HepG2 (cell line): Measurements from ENCODE around the gene PCGF2. TPM values are rescaled to one million over a fixed set of nuclear protein-coding genes. Genes with fewer than 3 reads are reported as not detected.

Experiments
- AKNA ChIP-seq: sonication (generic); formaldehyde crosslinking; IDR thresholded peaks from 2 replicates; pipeline ENCODE4 v1.4.0; 2020; ENCODE audit warnings: missing genetic modification reagents, borderline replicate concordance
- BCLAF1 ChIP-seq: fragments of 450-650 bp; IDR thresholded peaks from 2 replicates; pipeline ENCODE4 v1.6.1; 2017; ENCODE audit warnings: mild to moderate bottlenecking
- CBX2 ChIP-seq, 2 experiments: fragments of 200-600 bp in 1 of 2; sonication (generic); formaldehyde crosslinking in 1 of 2; IDR thresholded peaks; 2 replicates each; pipeline versions ENCODE4 v1.7.0 to v1.8.1; 2018 to 2022; ENCODE audit warnings: low read depth in 2 of 2, low read length in 1 of 2, mild to moderate bottlenecking in 1 of 2, missing genetic modification reagents in 1 of 2
- HMG20B ChIP-seq: conservative IDR thresholded peaks from 2 replicates; pipeline ENCODE4 v1.6.1; 2016; ENCODE audit warnings: missing genetic modification reagents, missing compliant biosample characterization
- HNRNPL ChIP-seq: fragments of 200-400 bp; formaldehyde crosslinking; IDR thresholded peaks from 2 replicates; pipeline ENCODE4 v1.6.1; 2017; ENCODE audit warnings: mild to moderate bottlenecking, low read depth, low read length
- NCOR1 ChIP-seq: fragments of 200-600 bp; sonication (generic); IDR thresholded peaks from 2 replicates; pipeline ENCODE4 v1.7.0; 2017; ENCODE audit warnings: antibody characterized with exemption, low read length, borderline replicate concordance
- NFYC ChIP-seq: IDR thresholded peaks from 2 replicates; pipeline ENCODE4 v1.6.1; 2016; ENCODE audit warnings: missing genetic modification reagents, missing compliant biosample characterization
- NR0B2 ChIP-seq: sonication (generic); formaldehyde crosslinking; IDR thresholded peaks from 2 replicates; pipeline ENCODE4 v1.4.0; 2020; ENCODE audit warnings: mild to moderate bottlenecking, missing genetic modification reagents
- NR2F1 ChIP-seq, 2 experiments: fragments of 450-650 bp in 1 of 2; formaldehyde crosslinking in 1 of 2; IDR thresholded peaks; 2 replicates each; pipeline versions ENCODE4 v1.5.0 to v1.6.1; 2016 to 2020; ENCODE audit warnings: mild to moderate bottlenecking in 1 of 2, missing compliant biosample characterization in 1 of 2, missing genetic modification reagents in 1 of 2, moderate library complexity in 1 of 2
- NR2F2 ChIP-seq: IDR thresholded peaks from 2 replicates; pipeline ENCODE4 v1.6.1; 2012; ENCODE audit warnings: low read depth, inconsistent platforms, borderline replicate concordance
- ZBTB21 ChIP-seq: sonication (generic); formaldehyde crosslinking; IDR thresholded peaks from 2 replicates; pipeline ENCODE4 v1.4.0; 2020; ENCODE audit warnings: missing genetic modification reagents
- ZNF121 ChIP-seq: sonication (generic); formaldehyde crosslinking; IDR thresholded peaks from 2 replicates; pipeline ENCODE4 v1.5.0; 2020; ENCODE audit warnings: mild to moderate bottlenecking, missing genetic modification reagents
- ZNF354B ChIP-seq: sonication (generic); formaldehyde crosslinking; IDR thresholded peaks from 2 replicates; pipeline ENCODE4 v1.8.0; 2022; ENCODE audit warnings: mild to moderate bottlenecking, missing genetic modification reagents
- ZNF441 ChIP-seq: sonication (generic); formaldehyde crosslinking; IDR thresholded peaks from 2 replicates; pipeline ENCODE4 v1.7.0; 2021; ENCODE audit warnings: missing genetic modification reagents, borderline replicate concordance
- ZNF616 ChIP-seq: sonication (generic); formaldehyde crosslinking; IDR thresholded peaks from 2 replicates; pipeline ENCODE4 v1.5.0; 2020; ENCODE audit warnings: low read depth, mild to moderate bottlenecking, missing genetic modification reagents
- ZNF737 ChIP-seq: sonication (generic); formaldehyde crosslinking; IDR thresholded peaks from 2 replicates; pipeline ENCODE4 v1.5.0; 2020; ENCODE audit warnings: missing genetic modification reagents, mild to moderate bottlenecking, borderline replicate concordance
- polyA plus RNA-seq, 8 experiments: library from polyadenylated mRNA; depleted of rRNA in 3 of 8; stranded (reverse) in 7 of 8; unstranded in 1 of 8; fragments of >200 nt; fragmentation: Illumina TruSeq in 4 of 8; extraction: Trizol in 4 of 8; gene quantifications; 2 replicates each; pipeline versions ENCODE4 v1.2.1 to v1.2.3, GENCODE V29; 2011 to 2016; ENCODE audit warnings: low read depth in 4 of 8, missing spikeins in 1 of 8, mixed read lengths in 1 of 8; ENCODE audit not compliant: insufficient read depth in 1 of 8
- total RNA-seq, 5 experiments: library from RNA; depleted of rRNA; stranded (reverse); fragments of >200 nt; fragmentation: Illumina TruSeq; extraction: Trizol; gene quantifications; 2 replicates each; pipeline ENCODE4 v1.2.3, GENCODE V29; 2016; ENCODE audit warnings: low read depth in 1 of 5
- TF ChIP-seq, protein P1 (sequence below): sonication (generic); formaldehyde crosslinking; IDR thresholded peaks from 2 replicates; pipeline ENCODE4 v1.5.0; 2020; ENCODE audit warnings: missing genetic modification reagents, mild to moderate bottlenecking, borderline replicate concordance

The PCGF2 gene
- total and polyA plus RNA-seq, 2 of the 13 experiments (the other 11 are each of a cell fraction or from before 2014, with no cell fraction given), result 11.6 to 29.4 TPM

- no peak for TF ChIP-seq AKNA (CRISPR knock-in tag)
- no peak for TF ChIP-seq BCLAF1
- TF ChIP-seq NFYC (CRISPR knock-in tag), result peak; percentile 27; the same call in 1 of the 2 replicates
- TF ChIP-seq NR2F1 (CRISPR knock-in tag; IDR thresholded peaks at IDR 0.05), result 0 out of 4 replicates have a peak, but pooled peaks of 1 of the 2 experiments have one; percentile 41
- TF ChIP-seq NR2F2, result peak; percentile 20; the same call in 1 of the 2 replicates
- peak; percentile 24; the same call in 1 of the 2 replicates for TF ChIP-seq HMG20B
- TF ChIP-seq CBX2 (IDR thresholded peaks at IDR 0.05; ENCODE audit: low read depth, low read length), result no peak
- TF ChIP-seq CBX2 (CRISPR knock-in tag; IDR thresholded peaks at IDR 0.05; ENCODE audit: low read depth), result no peak
- peak; percentile 92 for TF ChIP-seq HNRNPL
- peak; percentile 85; the same call in 1 of the 2 replicates for TF ChIP-seq ZNF354B (CRISPR knock-in tag)
- TF ChIP-seq NR0B2 (CRISPR knock-in tag), result 0 out of 2 replicates have a peak, but pooled peaks have one; percentile 43
- TF ChIP-seq, protein P1, sequence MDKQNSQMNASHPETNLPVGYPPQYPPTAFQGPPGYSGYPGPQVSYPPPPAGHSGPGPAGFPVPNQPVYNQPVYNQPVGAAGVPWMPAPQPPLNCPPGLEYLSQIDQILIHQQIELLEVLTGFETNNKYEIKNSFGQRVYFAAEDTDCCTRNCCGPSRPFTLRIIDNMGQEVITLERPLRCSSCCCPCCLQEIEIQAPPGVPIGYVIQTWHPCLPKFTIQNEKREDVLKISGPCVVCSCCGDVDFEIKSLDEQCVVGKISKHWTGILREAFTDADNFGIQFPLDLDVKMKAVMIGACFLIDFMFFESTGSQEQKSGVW, result no peak
- 0 out of 2 replicates have a peak, but pooled peaks have one; percentile 46 for TF ChIP-seq ZNF737 (CRISPR knock-in tag)
- TF ChIP-seq ZNF616 (CRISPR knock-in tag), result no peak; the same call in 1 of the 2 replicates
- TF ChIP-seq NCOR1, result peak; percentile 61
- 0 out of 2 replicates have a peak, but pooled peaks have one; percentile 15 for TF ChIP-seq ZBTB21
- TF ChIP-seq ZNF441, result no peak; the same call in 1 of the 2 replicates
- TF ChIP-seq ZNF121 (CRISPR knock-in tag), result peak; percentile 15; the same call in 1 of the 2 replicates
Measured at GRCh38 chr17:38730526-38731379, 17.4 kb downstream of the PCGF2 start (continued).
